Stomach (tissue), 4 donors: ENCODE measurements around the gene RAB20.

Source experiments
- EP300 ChIP-seq: sonication (generic); formaldehyde crosslinking; IDR thresholded peaks from one replicate; pipeline ENCODE4 v1.6.1; 2017; ENCODE audit warnings: antibody characterized with exemption
- POLR2A ChIP-seq, 4 donors: fragments of 450-650 bp; IDR thresholded peaks; one replicate each; pipeline ENCODE4 v1.6.1; 2016; ENCODE audit warnings: antibody characterized with exemption in 4 of 4, control low read depth in 2 of 4, mild to moderate bottlenecking in 1 of 4, moderate library complexity in 1 of 4
- TF ChIP-seq, protein P1 (sequence below), 7 experiments: fragments of 450-650 bp in 4 of 7; fragments of 200-600 bp in 3 of 7; sonication (generic) in 3 of 7; IDR thresholded peaks; one replicate each; pipeline ENCODE4 v1.5.1; 2016 to 2019; ENCODE audit warnings: antibody characterized with exemption in 7 of 7, control low read depth in 2 of 7, mild to moderate bottlenecking in 1 of 7

DNA sequence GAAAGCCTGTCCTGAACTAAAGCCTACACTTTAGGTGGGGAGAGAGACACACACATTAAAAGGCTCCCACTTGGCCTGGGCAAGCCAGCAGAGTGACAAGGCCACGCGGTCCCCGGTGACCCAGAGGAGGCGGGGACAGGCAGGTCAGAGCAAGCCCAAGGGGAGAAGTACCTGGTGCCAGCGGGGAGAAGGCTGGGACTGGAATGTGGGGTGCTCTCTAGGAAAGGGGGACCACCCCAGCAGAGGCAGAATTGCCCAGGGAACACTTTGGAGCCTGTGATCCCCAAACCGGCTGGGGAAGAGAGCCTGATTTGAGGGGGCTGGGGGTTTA, 82.3 kb downstream of the RAB20 start:
- TF ChIP-seq, protein P1, sequence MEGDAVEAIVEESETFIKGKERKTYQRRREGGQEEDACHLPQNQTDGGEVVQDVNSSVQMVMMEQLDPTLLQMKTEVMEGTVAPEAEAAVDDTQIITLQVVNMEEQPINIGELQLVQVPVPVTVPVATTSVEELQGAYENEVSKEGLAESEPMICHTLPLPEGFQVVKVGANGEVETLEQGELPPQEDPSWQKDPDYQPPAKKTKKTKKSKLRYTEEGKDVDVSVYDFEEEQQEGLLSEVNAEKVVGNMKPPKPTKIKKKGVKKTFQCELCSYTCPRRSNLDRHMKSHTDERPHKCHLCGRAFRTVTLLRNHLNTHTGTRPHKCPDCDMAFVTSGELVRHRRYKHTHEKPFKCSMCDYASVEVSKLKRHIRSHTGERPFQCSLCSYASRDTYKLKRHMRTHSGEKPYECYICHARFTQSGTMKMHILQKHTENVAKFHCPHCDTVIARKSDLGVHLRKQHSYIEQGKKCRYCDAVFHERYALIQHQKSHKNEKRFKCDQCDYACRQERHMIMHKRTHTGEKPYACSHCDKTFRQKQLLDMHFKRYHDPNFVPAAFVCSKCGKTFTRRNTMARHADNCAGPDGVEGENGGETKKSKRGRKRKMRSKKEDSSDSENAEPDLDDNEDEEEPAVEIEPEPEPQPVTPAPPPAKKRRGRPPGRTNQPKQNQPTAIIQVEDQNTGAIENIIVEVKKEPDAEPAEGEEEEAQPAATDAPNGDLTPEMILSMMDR (IDR thresholded peaks at IDR 0.05), result no peak
- TF ChIP-seq POLR2A (IDR thresholded peaks at IDR 0.05) (no peak), EP300 (no peak)
